ENCODE measurements around the gene PSMG4. TPM values are rescaled to one million over a fixed set of nuclear protein-coding genes. Genes with fewer than 3 reads are reported as not detected.

The PSMG4 gene
- total RNA-seq, 1 experiment from 2014 or later, result 29.3 TPM

DNA sequence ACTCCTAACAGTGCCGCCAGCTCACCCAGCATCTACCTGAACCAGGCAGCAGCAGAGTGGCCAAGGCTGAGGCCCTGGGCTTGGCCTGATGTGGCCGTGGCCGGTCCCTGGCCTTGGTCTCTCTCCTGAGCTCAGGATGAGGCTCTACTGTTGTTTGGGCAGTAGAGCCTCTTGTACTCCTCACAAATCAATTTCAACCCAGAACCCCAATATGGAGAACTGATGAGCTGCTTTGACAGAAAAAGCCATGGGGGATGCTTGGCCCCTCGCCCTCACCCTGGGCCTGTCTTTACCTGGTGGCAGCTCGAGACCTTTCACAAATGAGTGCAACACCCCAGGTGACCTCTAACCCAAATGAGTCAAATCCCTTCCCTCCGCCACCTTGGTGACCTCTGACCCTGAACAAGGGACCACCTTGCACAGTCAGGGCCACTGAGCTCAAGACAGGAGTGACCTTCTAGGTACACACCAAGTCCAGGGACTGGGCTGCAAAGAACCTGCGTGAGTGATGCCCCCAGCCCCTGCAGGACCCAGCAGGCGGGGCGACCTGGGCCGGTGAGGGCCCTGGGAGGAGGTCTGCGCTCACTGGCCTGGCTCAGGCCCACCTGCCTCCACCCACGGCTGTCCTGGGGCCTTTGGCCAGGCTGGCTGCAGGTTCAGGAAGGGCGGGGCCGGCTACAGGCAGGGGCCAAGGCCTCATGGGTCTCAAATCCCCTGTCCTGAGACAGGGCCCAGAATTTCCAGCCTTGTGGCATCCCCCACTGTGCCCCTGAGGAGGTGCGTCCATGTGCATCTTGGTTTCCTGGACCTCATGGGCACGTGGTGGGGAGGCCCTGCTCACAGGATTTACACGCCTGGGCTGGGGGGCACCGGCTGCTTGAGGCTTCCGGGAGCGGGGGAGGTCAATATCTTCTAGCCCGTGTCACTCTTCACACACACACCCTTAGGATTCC is 30.2 kb downstream of the PSMG4 start:
- H3K27me3 Mint-ChIP-seq (ENCODE audit: low read depth), result no peaks in the 10 kb centered on the region
- H2AK5ac ChIP-seq (ENCODE audit: insufficient read length, low read length), result no peak overlapping the region
- WGBS (ENCODE audit: extremely low coverage, insufficient read length, low lambda C conversion rate), result no CpG with 5 or more reads among the region's 21 CpGs
- no peak for DNase-seq
- H3K4me1 Mint-ChIP-seq, result peaks cover 9 to 11% of the 10 kb centered on the region in 2 experiments; a peak in 3 of 4 replicates
- H3K79me1 ChIP-seq (ENCODE audit: insufficient read depth, low read depth, low read length, poor library complexity, severe bottlenecking), result no peaks in the 10 kb centered on the region
- H2BK5ac ChIP-seq (ENCODE audit: insufficient read length, low read length), result no peak overlapping the region
- no peak overlapping the region for H3T11ph ChIP-seq (ENCODE audit: low read length)
- H3K9me3 ChIP-seq (ENCODE audit: control insufficient read depth, low read depth, low read length), result no peaks in the 10 kb centered on the region
- TF ChIP-seq CTCF (conservative IDR thresholded peaks at IDR 0.05), result no peak
- no peak overlapping the region for H2BK12ac ChIP-seq (ENCODE audit: insufficient read length, low read depth, low read length)
- H4K8ac ChIP-seq (replicated peaks; ENCODE audit: insufficient read length, low read depth, low read length), result no peak overlapping the region
- H3K9me3 Mint-ChIP-seq, result no peaks in the 10 kb centered on the region
- no peaks in the 10 kb centered on the region for H4K20me1 ChIP-seq (ENCODE audit: control insufficient read depth, insufficient read depth, insufficient read length)
- H3K4ac ChIP-seq (ENCODE audit: low read depth, low read length), result no peak overlapping the region
- H3K18ac ChIP-seq (ENCODE audit: insufficient read length, low read depth, low read length), result no peak overlapping the region
- H4K5ac ChIP-seq (ENCODE audit: insufficient read length, low read depth, low read length), result no peak overlapping the region
- no peaks in the 10 kb centered on the region for H3K4me1 ChIP-seq (ENCODE audit: insufficient read depth, low read length)
- H3K23ac ChIP-seq (ENCODE audit: insufficient read length, low read depth, low read length), result no peak overlapping the region
- no peak overlapping the region for H3K27ac ChIP-seq (ENCODE audit: insufficient read length, low read depth, low read length)
- no peak overlapping the region for H2BK20ac ChIP-seq (ENCODE audit: low read depth, low read length, poor library complexity, severe bottlenecking)
- no peak overlapping the region for H2BK120ac ChIP-seq (ENCODE audit: low read depth, low read length, poor library complexity, severe bottlenecking)
- no peaks in the 10 kb centered on the region for H3K27me3 ChIP-seq (ENCODE audit: insufficient read depth, low read length)
- H3K36me3 Mint-ChIP-seq (ENCODE audit: insufficient read depth in 1 of 3, low read depth in 3 of 3), result peaks cover 16 to 44% (median 19%) of the 10 kb centered on the region in 3 experiments
- H3K4me2 ChIP-seq (ENCODE audit: insufficient read depth, insufficient read length, low read length), result no peak overlapping the region
- no peak overlapping the region for H4K91ac ChIP-seq (ENCODE audit: insufficient read length, low read depth, low read length)
- no peaks in the 10 kb centered on the region for H3K79me2 ChIP-seq (ENCODE audit: insufficient read depth, low read length)
- no peak overlapping the region for H2AFZ ChIP-seq (ENCODE audit: low read length)
- no peak overlapping the region for H3K9ac ChIP-seq (ENCODE audit: extremely low read depth, insufficient read length, low read length)
- H3K56ac ChIP-seq (ENCODE audit: insufficient read length, low read depth, low read length), result no peak overlapping the region
- H3K4me3 Mint-ChIP-seq, result no peak overlapping the region
- no peak overlapping the region for H3K14ac ChIP-seq (ENCODE audit: insufficient read depth, low read length)
- H3K23me2 ChIP-seq (ENCODE audit: insufficient read length, low read depth, low read length, poor library complexity, severe bottlenecking), result no peaks in the 10 kb centered on the region
- 0 out of 7 replicates have a peak overlapping the region, but pooled peaks of 1 of the 3 experiments have one; percentile 44 for H3K27ac Mint-ChIP-seq
- H2BK15ac ChIP-seq (ENCODE audit: low read depth, low read length), result no peak overlapping the region
